OCI-LY1 (cell line): ENCODE data around the gene EMC10.

Source experiments
- H2AFZ ChIP-seq: fragments of 200-600 bp; sonication (generic), shearing (Covaris generic); 2 replicates; pipeline ENCODE4 v1.6.0; 2014; ENCODE audit warnings: antibody characterized with exemption, mild to moderate bottlenecking, low read length
- H3F3A ChIP-seq: fragments of 200-600 bp; sonication (generic), shearing (Covaris generic); 2 replicates; pipeline ENCODE4 v1.6.0; 2014; ENCODE audit warnings: mild to moderate bottlenecking, antibody characterized with exemption, low read length, moderate library complexity; ENCODE audit not compliant: insufficient read depth
- H3K27ac ChIP-seq: fragments of 200-600 bp; sonication (generic); 2 replicates; pipeline ENCODE4 v1.5.1; 2014; ENCODE audit warnings: low read length, mixed run types, mild to moderate bottlenecking, low read depth; ENCODE audit not compliant: poor library complexity, severe bottlenecking
- H3K27me3 ChIP-seq: fragments of 200-600 bp; sonication (generic); 2 replicates; pipeline ENCODE4 v1.6.0; 2014; ENCODE audit warnings: antibody characterized with exemption, mild to moderate bottlenecking, low read length, moderate library complexity; ENCODE audit not compliant: insufficient read depth
- H3K36me3 ChIP-seq: fragments of 200-600 bp; sonication (generic); 2 replicates; pipeline ENCODE4 v1.6.1; 2014; ENCODE audit warnings: mild to moderate bottlenecking, antibody characterized with exemption, low read length, moderate library complexity, mixed read lengths; ENCODE audit not compliant: insufficient read depth
- H3K4me1 ChIP-seq: fragments of 200-600 bp; sonication (generic); 2 replicates; pipeline ENCODE4 v1.5.1; 2014; ENCODE audit warnings: mild to moderate bottlenecking, low read length, moderate library complexity; ENCODE audit not compliant: insufficient read depth, severe bottlenecking
- H3K4me2 ChIP-seq: fragments of 200-600 bp; sonication (generic), shearing (Covaris generic); 2 replicates; pipeline ENCODE4 v1.6.1; 2014; ENCODE audit warnings: low read length
- H3K4me3 ChIP-seq: fragments of 200-600 bp; sonication (generic); 2 replicates; pipeline ENCODE4 v1.5.1; 2014; ENCODE audit warnings: low read length, low read depth, mild to moderate bottlenecking, mixed read lengths; ENCODE audit not compliant: poor library complexity, severe bottlenecking
- H3K79me2 ChIP-seq: fragments of 200-600 bp; shearing (Covaris generic); 2 replicates; pipeline ENCODE4 v1.6.1; 2016; ENCODE audit warnings: mixed run types, low read length, mixed read lengths; ENCODE audit not compliant: insufficient read depth
- H3K9ac ChIP-seq: fragments of 200-600 bp; sonication (generic), shearing (Covaris generic); 2 replicates; pipeline ENCODE4 v1.6.1; 2014; ENCODE audit warnings: mild to moderate bottlenecking, low read length, mixed read lengths
- H3K9me2 ChIP-seq: fragments of 200-600 bp; sonication (generic), shearing (Covaris generic); 2 replicates; pipeline ENCODE4 v1.6.1; 2014; ENCODE audit warnings: low read depth, mild to moderate bottlenecking, low read length, mixed read lengths
- H3K9me3 ChIP-seq: fragments of 200-600 bp; shearing (Covaris generic); 2 replicates; pipeline ENCODE4 v1.6.1; 2014; ENCODE audit warnings: low read length, mixed read lengths
- H4K20me1 ChIP-seq: fragments of 200-600 bp; sonication (generic), shearing (Covaris generic); 2 replicates; pipeline ENCODE4 v1.6.0; 2016; ENCODE audit warnings: mild to moderate bottlenecking, low read length; ENCODE audit not compliant: insufficient read depth
- EZH2 ChIP-seq: fragments of 200-600 bp; sonication (generic), shearing (Covaris generic); IDR thresholded peaks from 2 replicates; pipeline ENCODE4 v1.8.0; 2017; ENCODE audit warnings: borderline replicate concordance, mixed run types, mild to moderate bottlenecking, antibody characterized with exemption, low read length, moderate library complexity, mixed read lengths
- TF ChIP-seq, protein P1 (sequence below): fragments of 200-600 bp; sonication (generic), shearing (Covaris generic); IDR thresholded peaks from 2 replicates; pipeline ENCODE4 v1.5.1; 2017; ENCODE audit warnings: mild to moderate bottlenecking, antibody characterized with exemption, low read length, moderate library complexity, mixed read lengths

EMC10 gene

DNA sequence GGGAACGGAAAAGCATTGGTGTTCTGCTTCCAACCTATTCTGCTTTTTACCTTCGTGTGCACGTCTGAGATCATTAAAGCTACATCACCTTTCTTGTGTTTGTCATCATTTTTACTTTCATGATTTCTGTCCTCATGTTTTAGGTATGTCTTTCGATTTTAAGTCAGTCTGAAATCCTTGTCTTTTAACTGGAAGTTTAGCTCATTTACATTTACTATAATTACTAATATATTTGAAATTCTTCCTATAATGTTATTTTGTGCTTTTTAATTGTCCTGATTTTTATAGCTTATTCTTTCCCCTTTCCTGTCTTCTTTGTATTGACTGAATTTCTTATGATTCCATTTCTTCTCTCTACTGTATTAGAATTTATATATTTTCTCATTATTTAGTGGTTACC is 56.6 kb downstream of the EMC10 start:
- Histone ChIP-seq H3K9me2 (no peaks in the 10 kb centered on the region), H3K79me2 (no peaks in the 10 kb centered on the region), H3K4me1 (no peaks in the 10 kb centered on the region), H3K4me2 (no peak overlapping the region), H3K9me3 (peaks cover 5% of the 10 kb centered on the region; the same call in 1 of the 2 replicates), H3K27ac (no peak overlapping the region), H2AFZ (no peak overlapping the region), H3F3A (no peaks in the 10 kb centered on the region), H3K9ac (no peak overlapping the region), H3K36me3 (no peaks in the 10 kb centered on the region; the same call in 1 of the 2 replicates), H3K4me3 (no peak overlapping the region), H3K27me3 (peaks cover 27% of the 10 kb centered on the region), H4K20me1 (no peaks in the 10 kb centered on the region)
- TF ChIP-seq EZH2: no peak
- TF ChIP-seq, protein P1, sequence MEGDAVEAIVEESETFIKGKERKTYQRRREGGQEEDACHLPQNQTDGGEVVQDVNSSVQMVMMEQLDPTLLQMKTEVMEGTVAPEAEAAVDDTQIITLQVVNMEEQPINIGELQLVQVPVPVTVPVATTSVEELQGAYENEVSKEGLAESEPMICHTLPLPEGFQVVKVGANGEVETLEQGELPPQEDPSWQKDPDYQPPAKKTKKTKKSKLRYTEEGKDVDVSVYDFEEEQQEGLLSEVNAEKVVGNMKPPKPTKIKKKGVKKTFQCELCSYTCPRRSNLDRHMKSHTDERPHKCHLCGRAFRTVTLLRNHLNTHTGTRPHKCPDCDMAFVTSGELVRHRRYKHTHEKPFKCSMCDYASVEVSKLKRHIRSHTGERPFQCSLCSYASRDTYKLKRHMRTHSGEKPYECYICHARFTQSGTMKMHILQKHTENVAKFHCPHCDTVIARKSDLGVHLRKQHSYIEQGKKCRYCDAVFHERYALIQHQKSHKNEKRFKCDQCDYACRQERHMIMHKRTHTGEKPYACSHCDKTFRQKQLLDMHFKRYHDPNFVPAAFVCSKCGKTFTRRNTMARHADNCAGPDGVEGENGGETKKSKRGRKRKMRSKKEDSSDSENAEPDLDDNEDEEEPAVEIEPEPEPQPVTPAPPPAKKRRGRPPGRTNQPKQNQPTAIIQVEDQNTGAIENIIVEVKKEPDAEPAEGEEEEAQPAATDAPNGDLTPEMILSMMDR: no peak

DNA sequence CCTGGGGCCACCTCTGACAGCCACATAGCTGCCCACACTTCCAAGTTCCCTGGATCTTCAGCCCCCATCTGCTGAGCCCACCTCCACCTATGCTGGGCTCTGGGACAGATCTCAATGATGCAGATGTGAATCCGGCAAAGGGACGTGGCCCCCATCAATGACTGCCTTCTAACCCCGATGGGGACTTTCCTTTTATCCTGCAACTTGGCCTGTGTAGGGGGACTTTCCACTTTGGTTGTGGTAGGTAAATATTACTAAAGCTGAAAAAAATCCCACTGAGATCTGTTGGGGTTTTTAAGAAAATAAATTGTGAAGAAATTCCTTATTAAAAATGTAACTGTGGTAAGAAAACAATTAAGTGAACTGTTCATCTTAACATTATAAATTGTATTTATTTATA is 58.2 kb downstream of the EMC10 start:
- Histone ChIP-seq H3K36me3 (no peaks in the 10 kb centered on the region; the same call in 1 of the 2 replicates), H3K79me2 (no peaks in the 10 kb centered on the region), H3K4me1 (no peaks in the 10 kb centered on the region), H2AFZ (no peak overlapping the region), H3K9me3 (peaks cover 5% of the 10 kb centered on the region; the same call in 1 of the 2 replicates), H3K9me2 (no peaks in the 10 kb centered on the region), H3K9ac (no peak overlapping the region), H3K4me2 (no peak overlapping the region), H3K27me3 (peaks cover 17% of the 10 kb centered on the region; the same call in 1 of the 2 replicates), H3K27ac (no peak overlapping the region), H3K4me3 (no peak overlapping the region), H4K20me1 (no peaks in the 10 kb centered on the region), H3F3A (no peaks in the 10 kb centered on the region)
- no peak for TF ChIP-seq EZH2
- TF ChIP-seq, protein P1: no peak

DNA sequence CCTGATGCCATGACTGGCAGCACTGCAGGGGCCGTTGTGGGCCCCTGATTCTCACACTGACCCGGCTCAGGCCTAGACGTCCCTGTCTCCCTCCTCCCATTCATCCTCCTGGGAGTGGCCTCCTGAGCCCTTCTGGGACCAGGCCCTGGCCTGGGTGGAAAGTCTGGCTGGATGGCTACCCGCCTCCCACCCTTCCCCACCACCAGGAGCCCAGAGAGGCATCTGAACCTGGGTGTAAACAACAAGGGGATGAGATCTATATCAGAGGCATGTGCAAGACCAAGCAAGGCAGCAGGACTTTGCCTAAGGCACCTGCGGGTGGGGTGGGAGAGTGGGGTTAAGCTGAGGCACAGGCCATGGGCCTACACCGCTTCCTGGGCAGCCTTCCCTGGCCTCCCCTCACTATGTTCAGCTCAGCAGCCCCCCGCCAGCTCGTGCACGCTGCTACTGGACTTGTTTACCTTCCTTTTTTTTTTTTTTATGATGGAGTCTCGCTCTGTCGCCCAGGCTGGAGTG is 59.4 kb downstream of the EMC10 start:
- H4K20me1 ChIP-seq: no peaks in the 10 kb centered on the region
- H3K9me3 ChIP-seq: peaks cover 5% of the 10 kb centered on the region; the same call in 1 of the 2 replicates
- no peaks in the 10 kb centered on the region for H3K9me2 ChIP-seq
- H3K9ac ChIP-seq: no peak overlapping the region
- H2AFZ ChIP-seq: no peak overlapping the region
- H3K4me2 ChIP-seq: no peak overlapping the region
- TF ChIP-seq EZH2: no peak
- TF ChIP-seq, protein P1: no peak
- H3K27ac ChIP-seq: no peak overlapping the region
- H3K79me2 ChIP-seq: no peaks in the 10 kb centered on the region
- H3F3A ChIP-seq: no peaks in the 10 kb centered on the region
- H3K4me1 ChIP-seq: no peaks in the 10 kb centered on the region
- H3K36me3 ChIP-seq: no peaks in the 10 kb centered on the region; the same call in 1 of the 2 replicates
- no peak overlapping the region for H3K4me3 ChIP-seq
- peaks cover 17% of the 10 kb centered on the region; the same call in 1 of the 2 replicates for H3K27me3 ChIP-seq
